IMR-90 (cell line): ENCODE measurements around the gene HERC5. TPM values are rescaled to one million over a fixed set of nuclear protein-coding genes. Genes with fewer than 3 reads are reported as not detected.

ENCODE experiments used
- ATAC-seq: fragments of 200-7000 bp; cut with Tn5 transposase; 2 replicates; pipeline ENCODE4 v1.9.1; 2020; ENCODE audit warnings: low read depth, mild to moderate bottlenecking, moderate library complexity
- BruUV-seq: library from RNA; stranded (reverse); fragments of 400-500 nt; replicated peaks from 2 replicates; lab custom pipeline; 2021; lab: Mats Ljungman, UMichigan
- CTCF ChIA-PET: fragments of 300-600 bp; formaldehyde crosslinking; extraction: SDS; loops from one replicate; lab custom pipeline; 2021; ENCODE audit warnings: antibody characterized with exemption; lab: Yijun Ruan, JAX
- POLR2A ChIA-PET: fragments of 300-600 bp; sonication (Branson Sonifier 250); formaldehyde crosslinking; loops from one replicate; lab custom pipeline; 2022; ENCODE audit warnings: antibody characterized with exemption; ENCODE audit not compliant: unreplicated experiment; lab: Charles Lee
- DNase-seq: peaks from one replicate; pipeline ENCODE4 v3.0.0; 2013
- H2AFZ ChIP-seq: replicated peaks from 2 replicates; pipeline ENCODE3; 2013; ENCODE audit warnings: low read length, mild to moderate bottlenecking; ENCODE audit not compliant: poor library complexity
- H2AK5ac ChIP-seq: 2 replicates; pipeline ENCODE4 v1.6.1; 2013; ENCODE audit warnings: low read depth, low read length, inconsistent platforms
- H2AK9ac ChIP-seq: replicated peaks from 2 replicates; pipeline ENCODE3; 2013; ENCODE audit warnings: mild to moderate bottlenecking, low read depth, low read length, moderate library complexity; ENCODE audit not compliant: poor library complexity
- H2BK120ac ChIP-seq: 2 replicates; pipeline ENCODE4 v1.6.1; 2013; ENCODE audit warnings: low read depth, low read length, inconsistent platforms
- H2BK15ac ChIP-seq: 3 replicates; pipeline ENCODE4 v1.6.1; 2013; ENCODE audit warnings: low read depth, low read length, inconsistent platforms
- H2BK20ac ChIP-seq: 2 replicates; pipeline ENCODE4 v1.6.1; 2013; ENCODE audit warnings: low read depth, mild to moderate bottlenecking, inconsistent platforms, low read length, moderate library complexity
- H2BK5ac ChIP-seq: 2 replicates; pipeline ENCODE4 v1.6.1; 2013; ENCODE audit warnings: mild to moderate bottlenecking, low read depth, low read length, inconsistent platforms; ENCODE audit not compliant: poor library complexity, severe bottlenecking
- H3K14ac ChIP-seq: replicated peaks from 2 replicates; pipeline ENCODE4 v1.6.1; 2013; ENCODE audit warnings: low read depth, low read length, inconsistent platforms
- H3K18ac ChIP-seq: 2 replicates; pipeline ENCODE4 v1.6.1; 2013; ENCODE audit warnings: low read depth, low read length, control low read depth
- H3K23ac ChIP-seq: 2 replicates; pipeline ENCODE4 v1.6.1; 2013; ENCODE audit warnings: low read depth, low read length, inconsistent platforms
- H3K27ac ChIP-seq: 2 replicates; pipeline ENCODE4 v1.5.1; 2013; ENCODE audit warnings: mild to moderate bottlenecking, control low read depth, low read length; ENCODE audit not compliant: insufficient read depth
- H3K27me3 ChIP-seq: 2 replicates; pipeline ENCODE4 v1.6.1; 2013; ENCODE audit warnings: low read length; ENCODE audit not compliant: control insufficient read depth, insufficient read depth
- H3K36me3 ChIP-seq: 2 replicates; pipeline ENCODE4 v1.6.1; 2013; ENCODE audit warnings: low read length, mixed read lengths; ENCODE audit not compliant: control insufficient read depth, insufficient read depth
- H3K4ac ChIP-seq: 2 replicates; pipeline ENCODE4 v1.6.1; 2013; ENCODE audit warnings: low read depth, low read length, inconsistent platforms
- H3K4me1 ChIP-seq: 2 replicates; pipeline ENCODE4 v1.6.1; 2013; ENCODE audit warnings: low read length, mixed read lengths; ENCODE audit not compliant: control insufficient read depth, insufficient read depth
- H3K4me2 ChIP-seq: 2 replicates; pipeline ENCODE4 v1.6.1; 2013; ENCODE audit warnings: low read depth, mild to moderate bottlenecking, control low read depth, low read length, moderate library complexity
- H3K4me3 ChIP-seq: 2 replicates; pipeline ENCODE4 v1.5.1; 2013; ENCODE audit warnings: low read depth, mild to moderate bottlenecking, control low read depth, low read length, moderate library complexity; ENCODE audit not compliant: insufficient read depth
- H3K56ac ChIP-seq: 2 replicates; pipeline ENCODE4 v1.6.1; 2013; ENCODE audit warnings: low read length, inconsistent platforms; ENCODE audit not compliant: insufficient read depth; ENCODE audit errors: extremely low read depth
- H3K79me1 ChIP-seq, 2 experiments: 2 replicates each; pipeline ENCODE4 v1.6.1; 2013; ENCODE audit warnings: low read length in 2 of 2, inconsistent platforms in 1 of 2, low read depth in 1 of 2
- H3K9ac ChIP-seq: 2 replicates; pipeline ENCODE4 v1.6.1; 2013; ENCODE audit warnings: low read depth, low read length, control low read depth
- H3K9me1 ChIP-seq: 2 replicates; pipeline ENCODE4 v1.6.1; 2013; ENCODE audit warnings: low read length, inconsistent platforms; ENCODE audit not compliant: insufficient read depth
- H3K9me3 ChIP-seq: 2 replicates; pipeline ENCODE4 v1.6.1; 2013; ENCODE audit warnings: low read length; ENCODE audit not compliant: control insufficient read depth, insufficient read depth
- H4K20me1 ChIP-seq: 2 replicates; pipeline ENCODE4 v1.6.1; 2013; ENCODE audit warnings: low read length, inconsistent platforms; ENCODE audit not compliant: insufficient read depth
- H4K5ac ChIP-seq: 2 replicates; pipeline ENCODE4 v1.6.1; 2013; ENCODE audit warnings: mild to moderate bottlenecking, low read depth, low read length, control low read depth
- H4K8ac ChIP-seq, 2 experiments: 2 replicates each; pipeline ENCODE4 v1.6.1; 2013; ENCODE audit warnings: low read depth in 2 of 2, low read length in 2 of 2, control low read depth in 1 of 2, inconsistent platforms in 1 of 2
- H4K91ac ChIP-seq: 2 replicates; pipeline ENCODE4 v1.6.1; 2013; ENCODE audit warnings: low read depth, low read length, inconsistent platforms; ENCODE audit not compliant: insufficient read depth
- BHLHE40 ChIP-seq: fragments of 150-350 bp; IDR thresholded peaks from 2 replicates; pipeline ENCODE4 v1.6.1; 2016; ENCODE audit warnings: mild to moderate bottlenecking, low read depth, low read length
- CEBPB ChIP-seq: IDR thresholded peaks from 2 replicates; pipeline ENCODE4 v1.6.1; 2012; ENCODE audit warnings: low read depth, low read length, improper control_type of control experiment
- CHD1 ChIP-seq: IDR thresholded peaks from 2 replicates; pipeline ENCODE4 v1.6.1; 2012; ENCODE audit warnings: low read depth, low read length, improper control_type of control experiment
- CTCF ChIP-seq: conservative IDR thresholded peaks from 2 replicates; pipeline ENCODE4 v1.5.1; 2012; ENCODE audit warnings: mild to moderate bottlenecking, low read depth, low read length, improper control_type of control experiment
- ELK1 ChIP-seq: fragments of 150-350 bp; IDR thresholded peaks from 2 replicates; pipeline ENCODE4 v1.6.1; 2016; ENCODE audit warnings: low read depth, mild to moderate bottlenecking, low read length, moderate library complexity, borderline replicate concordance
- FOS ChIP-seq: fragments of 150-350 bp; IDR thresholded peaks from 2 replicates; pipeline ENCODE4 v1.6.1; 2016; ENCODE audit warnings: low read depth, low read length
- MAFK ChIP-seq: IDR thresholded peaks from 2 replicates; pipeline ENCODE4 v1.6.1; 2012; ENCODE audit warnings: low read depth, low read length, improper control_type of control experiment
- MAZ ChIP-seq: IDR thresholded peaks from 2 replicates; pipeline ENCODE4 v1.6.1; 2012; ENCODE audit warnings: low read depth, mild to moderate bottlenecking, low read length, improper control_type of control experiment, moderate library complexity, borderline replicate concordance
- MXI1 ChIP-seq: IDR thresholded peaks from 2 replicates; pipeline ENCODE4 v1.6.1; 2012; ENCODE audit warnings: low read depth, mild to moderate bottlenecking, low read length, moderate library complexity, borderline replicate concordance
- NFE2L2 ChIP-seq: fragments of 150-350 bp; IDR thresholded peaks from 2 replicates; pipeline ENCODE4 v1.6.1; 2016; ENCODE audit warnings: low read depth, mild to moderate bottlenecking, low read length
- POLR2A ChIP-seq: IDR thresholded peaks from 2 replicates; pipeline ENCODE4 v1.6.1; 2012; ENCODE audit warnings: mild to moderate bottlenecking, low read depth, low read length
- RAD21 ChIP-seq: IDR thresholded peaks from 2 replicates; pipeline ENCODE4 v1.6.1; 2012; ENCODE audit warnings: low read length, improper control_type of control experiment
- RCOR1 ChIP-seq: IDR thresholded peaks from 2 replicates; pipeline ENCODE4 v1.6.1; 2012; ENCODE audit warnings: mild to moderate bottlenecking, low read length, improper control_type of control experiment; ENCODE audit not compliant: insufficient replicate concordance
- RFX5 ChIP-seq: IDR thresholded peaks from 2 replicates; pipeline ENCODE4 v1.8.0; 2012; ENCODE audit warnings: low read depth, mild to moderate bottlenecking, low read length, moderate library complexity
- SMC3 ChIP-seq: fragments of 150-350 bp; IDR thresholded peaks from 2 replicates; pipeline ENCODE4 v1.6.1; 2016; ENCODE audit warnings: low read depth, mild to moderate bottlenecking, antibody characterized with exemption, low read length, moderate library complexity
- USF2 ChIP-seq: fragments of 150-350 bp; IDR thresholded peaks from 2 replicates; pipeline ENCODE4 v1.6.1; 2017; ENCODE audit warnings: mild to moderate bottlenecking, antibody characterized with exemption, low read length, low read depth
- WGBS, 2 experiments: methylation state at CpG; one replicate each; pipeline versions ENCODE4 v1.1.5 to v1.1.7; 2013; ENCODE audit warnings: missing lambda C conversion rate in 2 of 2; ENCODE audit not compliant: insufficient read length in 1 of 2; ENCODE audit errors: extremely low coverage in 2 of 2; 5-methylcytosine and 5-hydroxymethylcytosine counted together
- dilution Hi-C: fragments of 300-500 bp; cut with HindIII; formaldehyde crosslinking; loops from one replicate; pipeline ENCODE4 v1.14.3; 2018; ENCODE audit warnings: low sequenced_read_pairs; ENCODE audit not compliant: unreplicated experiment
- in situ Hi-C: fragments of 300-500 bp; cut with MboI; formaldehyde crosslinking; loops from 3 replicates; pipeline ENCODE4 v1.14.3; 2019; ENCODE audit warnings: low sequenced_read_pairs, inconsistent platforms, mixed read lengths
- intact Hi-C: fragments of 100-400 bp; cut with micrococcal nuclease; formaldehyde crosslinking; loops from 2 replicates; pipeline ENCODE4 v1.10.0; 2022
- polyA plus RNA-seq, 3 experiments: library from polyadenylated mRNA; depleted of rRNA; stranded (reverse); fragments of >200 nt; gene quantifications; 2 replicates each; pipeline ENCODE4 v1.2.3, GENCODE V29; 2012; ENCODE audit warnings: low replicate concordance in 1 of 3
- total RNA-seq: library from RNA; depleted of rRNA; stranded (reverse); fragments of >200 nt; gene quantifications from 2 replicates; pipeline ENCODE4 v1.2.3, GENCODE V29; 2012

HERC5 gene
- total and polyA plus RNA-seq, 2 of the 4 experiments (the other 2 are of a cell fraction), result under 0.01 TPM; not detected in 1

- no peaks in the 10 kb centered on the region for H3K27me3 ChIP-seq
- CTCF ChIA-PET, result no interaction called here
Observed at GRCh38 chr4:88549815-88550214, 92.9 kb downstream of the HERC5 start.

More at GRCh38 chr4:88549815-88550214, 92.9 kb downstream of the HERC5 start:
- no peaks in the 10 kb centered on the region for H3K36me3 ChIP-seq
- H3K4me2 ChIP-seq, result no peak overlapping the region
- no TSS peak for BruUV-seq
- H2BK15ac ChIP-seq, result no peak overlapping the region
- no peak overlapping the region for H3K14ac ChIP-seq
- dilution Hi-C loops, result no loop called here
- intact Hi-C loops, result no loop called here
- no peak overlapping the region for H2BK120ac ChIP-seq
- H3K79me1 ChIP-seq, result no peaks in the 10 kb centered on the region
- H2AFZ ChIP-seq, result no peak overlapping the region
- no peak overlapping the region for H2AK5ac ChIP-seq
- H3K9me1 ChIP-seq, result no peaks in the 10 kb centered on the region
- H2BK20ac ChIP-seq, result no peak overlapping the region
- ATAC-seq (no peak), DNase-seq (no peak)
- H3K4me3 ChIP-seq, result no peak overlapping the region
- H4K91ac ChIP-seq, result no peak overlapping the region
- no peak overlapping the region for H3K27ac ChIP-seq
- H4K20me1 ChIP-seq, result no peaks in the 10 kb centered on the region
- TF ChIP-seq SMC3 (no peak), CTCF (no peak), MAZ (no peak), RCOR1 (no peak), NFE2L2 (no peak), MAFK (no peak), RFX5 (no peak), CEBPB (no peak), USF2 (no peak), CHD1 (no peak), FOS (no peak), POLR2A (no peak), ELK1 (no peak), BHLHE40 (no peak), MXI1 (no peak), RAD21 (no peak)
- no peak overlapping the region for H3K9ac ChIP-seq
- H3K18ac ChIP-seq, result no peak overlapping the region
- no CpG with 5 or more reads among the region's 7 CpGs for WGBS, 2 experiments
- no peak overlapping the region for H3K23ac ChIP-seq
- no peak overlapping the region for H2BK5ac ChIP-seq
- no peak overlapping the region for H4K8ac ChIP-seq
- in situ Hi-C loops, result loop anchor here (25.0 kb wide), 1 partner anchor 262 kb away; no protein-coding TSS in a partner anchor
- H3K4me1 ChIP-seq, result no peaks in the 10 kb centered on the region
- no peak overlapping the region for H4K5ac ChIP-seq
- no peaks in the 10 kb centered on the region for H3K9me3 ChIP-seq
- POLR2A ChIA-PET, result no interaction called here
- no peak overlapping the region for H2AK9ac ChIP-seq
- H3K4ac ChIP-seq, result no peak overlapping the region
- H3K56ac ChIP-seq, result no peak overlapping the region
